NCI-H1436 (cell line): ENCODE data around the gene DISC1.
"Not testable (repeated sequence)": the region's sequence is repeated elsewhere in the genome, so short reads cannot be mapped to it uniquely, and the experiment has no call there.

Experiments
- DNase-seq: peaks from one replicate; lab custom pipeline; 2025; lab: John Stamatoyannopoulos, UW

DISC1 gene

DNA sequence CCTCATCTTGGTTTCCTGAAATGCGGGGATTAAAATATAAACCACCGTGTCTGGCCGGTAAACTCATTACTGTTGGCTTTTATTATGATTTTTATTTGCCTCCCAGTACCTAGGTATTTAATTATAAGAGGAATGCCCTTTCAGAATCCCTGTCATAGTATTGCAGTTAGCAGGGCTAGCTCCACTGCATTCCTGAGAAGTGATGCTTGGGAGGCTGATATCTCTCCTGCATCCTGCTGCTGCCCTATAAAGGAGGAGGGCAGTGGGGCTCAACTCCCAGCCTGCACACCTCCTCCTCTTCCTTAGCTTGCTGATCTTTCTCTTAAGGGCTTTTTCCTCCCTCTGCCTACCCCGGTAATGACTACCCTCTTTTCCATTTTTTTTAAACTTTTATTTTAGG lies 19.9 kb upstream of the DISC1 start:
- DNase-seq: no peak

- DNase-seq: no peak
Measured at GRCh38 chr1:231610388-231610787, 16.2 kb upstream of the DISC1 start.

DNA sequence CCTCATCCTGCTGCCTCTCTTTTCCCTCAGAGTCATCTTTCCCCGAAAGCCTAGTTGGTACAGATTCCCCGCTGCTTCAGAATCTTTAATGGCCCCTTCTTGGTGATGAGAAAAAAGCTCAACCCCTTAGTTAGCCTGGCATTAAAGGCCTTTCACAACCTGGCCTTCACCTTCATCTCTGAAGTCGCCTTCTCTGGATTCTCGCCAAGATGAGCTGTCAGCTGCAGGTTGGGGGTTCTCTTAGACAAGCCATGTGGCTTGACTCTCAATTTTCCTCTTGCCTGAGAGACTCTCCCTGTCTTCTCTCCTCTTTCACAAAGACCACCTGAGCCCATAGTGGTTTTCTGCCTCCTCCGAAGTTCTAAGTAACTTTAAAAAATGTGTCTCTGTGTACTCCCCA lies 15.5 kb upstream of the DISC1 start:
- no peak for DNase-seq

- DNase-seq: no peak
Measured at GRCh38 chr1:231611851-231612250, 14.7 kb upstream of the DISC1 start.

GRCh38 chr1:231612393-231613089 lies 14.0 kb upstream of the DISC1 start:
- DNase-seq: no peak

GRCh38 chr1:231613419-231614349 lies 12.9 kb upstream of the DISC1 start:
- DNase-seq: peak; percentile 4

DNA sequence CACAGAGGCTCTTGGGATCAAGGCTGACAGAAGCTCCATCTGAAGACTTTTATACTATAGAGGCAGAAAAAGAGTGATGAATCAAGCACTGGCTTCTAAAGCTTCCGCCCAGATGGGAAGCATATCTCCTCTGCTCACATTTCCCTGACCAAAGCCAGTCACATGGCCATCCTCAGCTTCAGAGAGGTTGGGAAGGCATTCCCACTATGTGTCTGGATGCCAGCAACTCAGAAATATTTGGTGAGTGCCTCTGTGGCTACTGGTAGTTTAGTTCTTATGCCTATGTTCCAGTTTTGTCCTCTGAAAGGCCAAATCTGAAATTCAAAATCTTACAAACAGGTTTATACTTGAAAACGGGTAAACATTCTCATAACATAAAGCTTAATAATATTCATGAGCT lies 9.9 kb upstream of the DISC1 start:
- DNase-seq: no peak

- DNase-seq: no peak
Measured at GRCh38 chr1:231618609-231619256, 7.9 kb upstream of the DISC1 start.

- DNase-seq: no peak
Measured at GRCh38 chr1:231619257-231619634, 7.3 kb upstream of the DISC1 start.

DNA sequence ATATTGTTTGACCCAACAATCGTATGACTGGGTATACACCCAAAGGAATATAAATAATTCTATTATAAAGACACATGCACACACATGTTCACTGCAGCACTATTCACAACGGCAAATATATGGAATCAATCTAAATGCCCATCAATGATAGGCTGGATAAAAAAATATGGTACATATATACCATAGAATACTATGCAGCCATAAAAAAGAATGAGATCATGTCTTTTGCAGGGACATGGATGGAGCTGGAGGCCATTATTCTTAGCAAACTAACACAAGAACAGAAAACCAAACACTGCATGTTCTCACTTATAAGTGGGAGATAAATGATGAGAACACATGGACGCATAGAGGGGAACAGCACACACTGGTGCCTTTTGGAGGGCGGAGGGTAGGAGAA lies 1.5 kb upstream of the DISC1 start:
- DNase-seq: not testable (repeated sequence)

- DNase-seq: no peak
Measured at GRCh38 chr1:231625975-231626534, 535 bp upstream of the DISC1 start.

DNA sequence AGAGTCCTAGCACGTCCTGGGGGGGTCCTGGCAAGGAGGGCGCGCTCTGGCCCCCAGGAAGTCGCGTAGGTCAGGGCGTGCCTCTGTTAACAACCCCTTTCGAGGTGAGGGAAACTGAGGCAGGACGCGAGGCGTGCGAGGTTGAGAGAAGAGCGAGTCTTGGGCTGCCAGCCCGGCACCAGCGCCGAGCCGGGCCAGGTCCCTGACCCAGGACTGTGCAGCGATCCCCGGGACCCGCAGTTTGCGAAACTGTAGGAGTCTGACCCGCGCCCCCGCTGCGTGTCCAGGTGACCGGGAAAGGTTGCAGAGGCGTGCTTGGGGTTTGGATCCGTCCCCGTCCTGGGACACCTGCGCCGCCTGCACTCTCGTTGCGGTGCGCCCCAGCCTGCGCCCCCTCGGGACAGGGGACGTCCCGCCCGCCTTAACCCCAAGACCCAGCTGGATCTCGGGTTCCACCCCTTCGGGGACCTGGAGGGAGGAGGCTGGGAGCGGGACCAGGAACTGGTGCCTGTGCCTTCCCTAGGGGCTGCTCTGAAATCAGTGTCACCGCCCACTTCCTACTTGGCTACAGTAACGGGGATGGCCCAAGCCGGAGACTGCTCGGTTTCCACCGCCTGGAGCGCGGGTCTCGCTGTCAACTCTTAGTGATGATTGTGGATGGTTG lies 493 bp downstream of the DISC1 start:
- DNase-seq: peak; percentile 71

GRCh38 chr1:231628207-231628876 lies 1.8 kb downstream of the DISC1 start:
- DNase-seq: peak; percentile 3

- no peak for DNase-seq
Measured at GRCh38 chr1:231629132-231629531, 2.5 kb downstream of the DISC1 start.

DNA sequence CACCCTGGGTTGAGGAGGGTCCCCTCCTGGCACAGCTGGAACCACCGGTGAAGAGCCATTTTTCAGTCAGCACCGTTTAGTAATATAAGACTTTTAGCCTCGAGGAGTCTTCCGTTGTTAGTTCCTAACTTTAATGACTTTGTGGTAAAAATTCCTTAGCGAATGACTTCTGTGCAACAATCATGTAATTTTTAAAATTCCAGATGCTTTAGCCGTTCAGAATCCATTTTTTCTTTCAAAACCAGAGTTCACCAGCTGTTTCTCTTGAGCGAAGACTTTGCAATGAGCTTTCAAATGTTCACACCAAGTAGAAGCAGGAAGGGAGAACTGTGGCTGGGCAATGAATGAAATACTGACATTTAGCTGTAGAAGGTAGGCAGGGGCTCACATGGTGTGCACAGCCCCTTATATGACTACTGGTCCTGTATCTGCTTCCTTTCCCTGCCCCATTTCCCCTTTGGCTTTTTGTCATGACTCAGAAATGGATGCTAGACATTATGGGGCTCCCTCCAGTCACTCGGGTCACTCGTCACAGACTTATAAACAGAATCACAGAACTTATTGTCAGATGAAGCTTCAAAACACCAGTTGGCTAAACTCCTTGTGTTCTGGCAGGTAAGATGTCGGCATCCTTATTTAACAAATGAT lies 4.1 kb downstream of the DISC1 start:
- DNase-seq: no peak

DNA sequence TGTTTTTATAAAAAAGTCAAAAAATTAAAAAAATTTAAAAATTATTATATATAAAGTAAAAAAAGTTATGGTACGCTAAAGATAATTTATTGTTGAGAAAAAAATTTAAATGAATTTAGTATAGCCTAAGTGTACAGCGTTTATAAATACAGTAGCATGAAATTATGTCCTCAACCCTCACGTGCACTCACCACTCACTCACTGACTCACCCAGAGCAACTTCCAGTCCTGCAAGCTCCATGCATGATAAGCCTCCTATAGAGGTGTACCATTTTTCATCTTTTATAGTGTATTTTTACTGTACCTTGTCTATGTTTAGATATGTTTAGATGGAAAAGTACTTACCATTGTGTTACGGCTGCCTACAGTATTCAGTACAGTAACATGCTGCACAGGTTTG lies 5.1 kb downstream of the DISC1 start:
- DNase-seq: no peak

- DNase-seq: no peak
Measured at GRCh38 chr1:231632119-231632518, 5.5 kb downstream of the DISC1 start.

- DNase-seq: no peak
Measured at GRCh38 chr1:231634323-231635013, 7.9 kb downstream of the DISC1 start.

GRCh38 chr1:231636157-231636556 lies 9.6 kb downstream of the DISC1 start:
- no peak for DNase-seq

GRCh38 chr1:231636922-231637321 lies 10.3 kb downstream of the DISC1 start:
- DNase-seq: not testable (repeated sequence)
